GM12891 (cell line): ENCODE results near the gene UNC13B. TPM values are rescaled to one million over a fixed set of nuclear protein-coding genes. Genes with fewer than 3 reads are reported as not detected.

Source experiments
- DNase-seq: peaks from one replicate; pipeline ENCODE4 v3.0.0; 2011; ENCODE audit warnings: low spot score; ENCODE audit not compliant: insufficient read length
- FAIRE-seq: peaks from 2 replicates; lab custom pipeline; 2011; peaks lifted over from hg19 to GRCh38; lab: Jason Lieb, UNC
- PAX5 ChIP-seq: IDR thresholded peaks from 2 replicates; pipeline ENCODE4 v1.6.1; 2011; ENCODE audit warnings: low read length, moderate library complexity, mild to moderate bottlenecking; ENCODE audit not compliant: insufficient read depth, severe bottlenecking
- POLR2A ChIP-seq: IDR thresholded peaks from 2 replicates; pipeline ENCODE4 v1.6.1; 2011; ENCODE audit warnings: low read depth, low read length, control low read depth
- POLR2AphosphoS5 ChIP-seq: IDR thresholded peaks from 2 replicates; pipeline ENCODE4 v1.6.1; 2011; ENCODE audit warnings: low read depth, low read length, control low read depth
- POU2F2 ChIP-seq: IDR thresholded peaks from 2 replicates; pipeline ENCODE4 v1.6.1; 2011; ENCODE audit warnings: low read depth, mild to moderate bottlenecking, control low read depth, low read length, moderate library complexity
- SPI1 ChIP-seq: IDR thresholded peaks from 2 replicates; pipeline ENCODE4 v1.6.1; 2011; ENCODE audit warnings: low read depth, low read length, control low read depth
- TAF1 ChIP-seq: IDR thresholded peaks from 2 replicates; pipeline ENCODE4 v1.6.1; 2011; ENCODE audit warnings: low read depth, low read length, control low read depth
- polyA plus RNA-seq: library from polyadenylated mRNA; unstranded; fragments of >200 nt; gene quantifications from one replicate; pipeline ENCODE4 v1.2.1, GENCODE V29; 2012; ENCODE audit warnings: low read depth, missing spikeins, inconsistent platforms; ENCODE audit not compliant: missing spikeins

UNC13B gene
- polyA plus RNA-seq: 0.08 TPM

GRCh38 chr9:35161713-35162604 lies at the start of gene UNC13B:
Gene UNC13B (plus strand): TSS chr9:35162009. CDS start chr9:35162284, 275 bp downstream.
- DNase-seq: peak; percentile 22
- FAIRE-seq: no peak

GRCh38 chr9:35112257-35113020 lies 49.4 kb upstream of the UNC13B start:
- DNase-seq (no peak), FAIRE-seq (no peak)
- TF ChIP-seq POLR2A: no peak
- no peak for TF ChIP-seq PAX5
- no peak for TF ChIP-seq SPI1
- no peak for TF ChIP-seq POU2F2
- TF ChIP-seq POLR2AphosphoS5: no peak
- TF ChIP-seq TAF1: no peak

More at GRCh38 chr9:35161713-35162604, at the start of gene UNC13B:
- no peak for TF ChIP-seq POU2F2
- TF ChIP-seq PAX5: no peak
- TF ChIP-seq SPI1: no peak
- TF ChIP-seq TAF1: no peak
- no peak for TF ChIP-seq POLR2A
- TF ChIP-seq POLR2AphosphoS5: no peak

GRCh38 chr9:35114113-35114839 lies 47.5 kb upstream of the UNC13B start:
- TF ChIP-seq POLR2A (no peak), TAF1 (no peak), SPI1 (no peak), POLR2AphosphoS5 (no peak), POU2F2 (no peak)
- FAIRE-seq: peak; percentile 59
- no peak for DNase-seq

GRCh38 chr9:35114840-35115628 lies 46.8 kb upstream of the UNC13B start:
- FAIRE-seq: peak; percentile 61
- no peak for DNase-seq
- TF ChIP-seq POU2F2 (no peak), POLR2AphosphoS5 (no peak), SPI1 (peak; percentile 57), TAF1 (no peak), PAX5 (no peak), POLR2A (no peak)

- peak; percentile 80 for DNase-seq
- TF ChIP-seq POLR2AphosphoS5 (no peak), SPI1 (no peak), POLR2A (no peak), PAX5 (no peak), POU2F2 (no peak), TAF1 (no peak)
- FAIRE-seq: peak; percentile 90
These were observed 45.9 kb upstream of the UNC13B start, which contains the start of gene ATOSB for GRCh38 chr9:35115680-35116538. Gene ATOSB (minus strand): TSS chr9:35115862. CDS start chr9:35108274, 7,588 bp downstream.

- DNase-seq (no peak), FAIRE-seq (no peak)
- TF ChIP-seq POU2F2 (no peak), PAX5 (no peak), POLR2A (no peak), TAF1 (no peak), POLR2AphosphoS5 (no peak), SPI1 (no peak)
These were observed 45.3 kb upstream of the UNC13B start for GRCh38 chr9:35116539-35116897.

GRCh38 chr9:35116898-35117551 lies 44.8 kb upstream of the UNC13B start:
- no peak for TF ChIP-seq PAX5
- no peak for TF ChIP-seq POU2F2
- TF ChIP-seq POLR2A: no peak
- TF ChIP-seq POLR2AphosphoS5: no peak
- TF ChIP-seq SPI1: no peak
- no peak for TF ChIP-seq TAF1
- peak; percentile 97 for FAIRE-seq
- peak; percentile 74 for DNase-seq
